Mesendoderm (in vitro differentiated cells): ENCODE results near the gene GCKR.
"Not testable (repeated sequence)": the region's sequence is repeated elsewhere in the genome, so short reads cannot be mapped to it uniquely, and the experiment has no call there.

ENCODE experiments used
- DNase-seq: peaks from one replicate; pipeline ENCODE4 v3.0.0; 2013
- H2AK5ac ChIP-seq: 2 replicates; pipeline ENCODE4 v1.6.1; 2013; ENCODE audit warnings: low read length, inconsistent platforms
- H2BK120ac ChIP-seq: 2 replicates; pipeline ENCODE4 v1.6.1; 2013; ENCODE audit warnings: low read depth, mild to moderate bottlenecking, low read length, moderate library complexity, mixed read lengths
- H2BK15ac ChIP-seq: replicated peaks from 2 replicates; pipeline ENCODE4 v1.6.1; 2013; ENCODE audit warnings: low read depth, mild to moderate bottlenecking, moderate library complexity
- H2BK5ac ChIP-seq: 2 replicates; pipeline ENCODE4 v1.6.1; 2013; ENCODE audit warnings: low read length, inconsistent platforms
- H3K18ac ChIP-seq: 2 replicates; pipeline ENCODE4 v1.6.1; 2013; ENCODE audit warnings: mild to moderate bottlenecking, low read length, mixed read lengths
- H3K23ac ChIP-seq: one replicate; pipeline ENCODE4 v1.6.1; 2013; ENCODE audit warnings: low read length
- H3K27ac ChIP-seq: 2 replicates; pipeline ENCODE4 v1.5.1; 2013; ENCODE audit warnings: low read depth, mild to moderate bottlenecking, inconsistent platforms, low read length, moderate library complexity
- H3K27me3 ChIP-seq: 2 replicates; pipeline ENCODE4 v1.6.1; 2013; ENCODE audit warnings: low read length, control low read depth, mild to moderate bottlenecking, inconsistent platforms; ENCODE audit not compliant: insufficient read depth, poor library complexity
- H3K36me3 ChIP-seq: 2 replicates; pipeline ENCODE4 v1.6.1; 2013; ENCODE audit warnings: low read length, inconsistent platforms; ENCODE audit not compliant: control insufficient read depth, insufficient read depth
- H3K4ac ChIP-seq: one replicate; pipeline ENCODE4 v1.6.1; 2013; ENCODE audit warnings: low read depth, mild to moderate bottlenecking, low read length, moderate library complexity
- H3K4me1 ChIP-seq: 2 replicates; pipeline ENCODE4 v1.6.1; 2013; ENCODE audit warnings: low read depth, low read length, inconsistent platforms; ENCODE audit not compliant: control insufficient read depth
- H3K4me2 ChIP-seq: 2 replicates; pipeline ENCODE4 v1.6.1; 2013; ENCODE audit warnings: low read length
- H3K4me3 ChIP-seq: 2 replicates; pipeline ENCODE4 v1.5.1; 2013; ENCODE audit warnings: mild to moderate bottlenecking, low read length
- H3K56ac ChIP-seq: one replicate; pipeline ENCODE4 v1.6.1; 2013; ENCODE audit warnings: low read length
- H3K79me1 ChIP-seq: 2 replicates; pipeline ENCODE4 v1.6.1; 2013; ENCODE audit warnings: low read length, inconsistent platforms
- H3K79me2 ChIP-seq: 2 replicates; pipeline ENCODE4 v1.6.1; 2013; ENCODE audit warnings: mild to moderate bottlenecking, low read length; ENCODE audit not compliant: control insufficient read depth, insufficient read depth
- H3K9ac ChIP-seq: 2 replicates; pipeline ENCODE4 v1.6.1; 2013; ENCODE audit warnings: low read length, inconsistent platforms
- H4K5ac ChIP-seq: one replicate; pipeline ENCODE4 v1.6.1; 2013; ENCODE audit warnings: low read length
- H4K8ac ChIP-seq: one replicate; pipeline ENCODE4 v1.6.1; 2013; ENCODE audit warnings: low read depth, mild to moderate bottlenecking, control low read depth, low read length, moderate library complexity
- WGBS: extraction: QIAGEN DNeasy Blood & Tissue Kit; methylation state at CpG from one replicate; pipeline ENCODE4 v1.1.7; 2013; ENCODE audit warnings: low lambda C conversion rate, missing lambda C conversion rate; ENCODE audit not compliant: insufficient coverage; ENCODE audit errors: extremely low coverage; 5-methylcytosine and 5-hydroxymethylcytosine counted together

GCKR gene

DNA sequence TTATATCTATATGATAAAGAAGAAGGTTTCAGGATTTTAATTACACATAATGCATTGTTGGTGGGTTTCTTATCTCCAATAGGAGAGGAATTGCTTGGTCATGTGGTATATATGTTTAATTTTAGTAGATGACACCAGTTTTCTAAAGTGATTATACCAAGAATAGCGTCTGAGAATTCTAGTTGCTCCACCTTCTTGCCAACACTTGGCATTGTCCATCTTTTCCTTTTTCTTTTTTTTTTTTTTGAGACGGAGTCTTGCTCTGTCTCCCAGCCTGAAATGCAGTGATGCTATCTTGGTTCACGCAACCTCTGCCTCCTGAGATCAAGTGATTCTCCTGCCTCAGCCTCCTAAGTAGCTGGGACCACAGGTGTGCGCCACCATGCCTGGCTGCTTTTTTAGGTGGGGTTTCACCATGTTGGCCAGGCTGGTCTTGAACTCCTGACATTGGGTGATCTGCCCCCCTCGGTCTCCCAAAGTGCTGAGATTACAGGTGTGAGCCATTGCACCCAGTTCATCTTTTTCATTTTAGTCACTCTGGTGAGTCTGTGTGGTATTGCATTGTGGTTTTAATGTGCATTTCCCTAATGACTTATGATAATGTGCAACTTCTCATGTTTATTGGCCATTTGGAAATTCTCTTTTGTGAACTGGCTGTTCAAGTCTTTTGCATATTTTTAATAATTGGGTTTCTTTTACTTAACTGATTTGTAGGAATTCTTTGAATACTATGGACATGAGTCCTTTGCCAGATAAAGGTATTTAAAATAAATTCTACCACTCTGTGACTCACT is 48.9 kb downstream of the GCKR start:
- Histone ChIP-seq H3K56ac (no peak overlapping the region), H3K4me1 (no peaks in the 10 kb centered on the region), H3K36me3 (no peaks in the 10 kb centered on the region), H4K8ac (no peak overlapping the region), H3K79me2 (no peaks in the 10 kb centered on the region), H4K5ac (no peak overlapping the region), H2BK15ac (no peak overlapping the region), H2BK5ac (no peak overlapping the region), H2BK120ac (no peak overlapping the region), H3K23ac (no peak overlapping the region), H2AK5ac (no peak overlapping the region), H3K4me3 (no peak overlapping the region), H3K18ac (no peak overlapping the region), H3K4me2 (no peak overlapping the region), H3K79me1 (no peaks in the 10 kb centered on the region), H3K27me3 (no peaks in the 10 kb centered on the region), H3K4ac (no peak overlapping the region), H3K9ac (no peak overlapping the region), H3K27ac (no peak overlapping the region)
- no peak for DNase-seq
- no CpG with 5 or more reads among the region's 5 CpGs for WGBS

DNA sequence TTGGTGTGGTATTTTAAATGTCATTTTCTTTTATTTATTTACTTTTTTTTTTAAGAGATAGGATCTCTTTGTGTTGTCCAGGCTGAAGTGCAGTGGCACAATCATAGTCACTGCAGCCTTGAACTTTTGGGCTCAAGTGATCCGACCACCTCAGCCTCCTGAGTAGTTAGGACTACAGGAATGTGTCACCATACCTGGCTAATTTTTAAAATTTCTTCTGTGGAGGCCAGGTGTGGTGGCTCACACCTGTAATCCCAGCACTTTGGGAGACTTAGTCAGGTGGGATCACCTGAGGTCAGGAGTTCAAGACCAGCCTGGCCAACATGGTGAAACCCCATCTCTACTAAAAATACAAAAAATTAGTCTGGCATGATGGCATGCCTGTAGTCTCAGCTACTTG is 52.7 kb downstream of the GCKR start:
- no peak overlapping the region for H3K4me2 ChIP-seq
- no peak overlapping the region for H2BK5ac ChIP-seq
- DNase-seq = no peak

DNA sequence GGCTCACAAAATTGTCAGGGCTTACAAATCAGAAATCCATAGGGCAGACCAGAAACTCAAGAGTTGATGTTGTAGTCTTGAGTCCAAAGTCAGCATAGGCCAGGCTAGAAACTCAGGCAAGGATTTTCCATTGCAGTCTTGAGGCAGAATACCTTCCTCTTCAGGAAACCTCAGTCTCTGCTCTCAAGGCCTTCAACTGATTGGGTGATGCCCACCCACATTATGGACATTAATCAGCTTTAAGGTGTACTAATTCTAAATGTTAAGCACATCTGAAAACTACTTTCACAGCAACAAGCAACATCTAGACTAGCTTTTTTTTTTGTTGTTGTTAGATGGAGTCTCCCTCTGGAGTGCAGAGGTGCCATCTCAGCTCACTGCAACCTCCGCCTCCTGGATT is 54.9 kb downstream of the GCKR start:
- Histone ChIP-seq H3K79me2 (no peaks in the 10 kb centered on the region), H3K36me3 (no peaks in the 10 kb centered on the region), H4K8ac (no peak overlapping the region), H3K27ac (no peak overlapping the region), H3K4ac (no peak overlapping the region), H2BK15ac (no peak overlapping the region), H3K18ac (no peak overlapping the region), H2AK5ac (no peak overlapping the region), H3K23ac (no peak overlapping the region), H3K27me3 (no peaks in the 10 kb centered on the region), H3K4me3 (no peak overlapping the region), H3K4me1 (no peaks in the 10 kb centered on the region), H3K4me2 (no peak overlapping the region), H3K9ac (no peak overlapping the region), H4K5ac (no peak overlapping the region), H2BK120ac (no peak overlapping the region), H3K79me1 (no peaks in the 10 kb centered on the region), H3K56ac (no peak overlapping the region), H2BK5ac (no peak overlapping the region)
- WGBS = no CpG with 5 or more reads among the region's 1 CpG
- DNase-seq = no peak

More for the DNA sequence above, 52.7 kb downstream of the GCKR start:
- Histone ChIP-seq H4K8ac (no peak overlapping the region), H2BK15ac (no peak overlapping the region), H2BK120ac (no peak overlapping the region), H2AK5ac (no peak overlapping the region), H3K4me3 (no peak overlapping the region), H3K56ac (no peak overlapping the region), H3K79me2 (no peaks in the 10 kb centered on the region), H3K4me1 (no peaks in the 10 kb centered on the region), H3K36me3 (no peaks in the 10 kb centered on the region), H3K9ac (no peak overlapping the region), H3K27ac (no peak overlapping the region), H3K79me1 (no peaks in the 10 kb centered on the region), H3K18ac (no peak overlapping the region), H3K4ac (no peak overlapping the region), H3K27me3 (no peaks in the 10 kb centered on the region), H4K5ac (no peak overlapping the region), H3K23ac (no peak overlapping the region)
- no CpG with 5 or more reads among the region's 1 CpG for WGBS

DNA sequence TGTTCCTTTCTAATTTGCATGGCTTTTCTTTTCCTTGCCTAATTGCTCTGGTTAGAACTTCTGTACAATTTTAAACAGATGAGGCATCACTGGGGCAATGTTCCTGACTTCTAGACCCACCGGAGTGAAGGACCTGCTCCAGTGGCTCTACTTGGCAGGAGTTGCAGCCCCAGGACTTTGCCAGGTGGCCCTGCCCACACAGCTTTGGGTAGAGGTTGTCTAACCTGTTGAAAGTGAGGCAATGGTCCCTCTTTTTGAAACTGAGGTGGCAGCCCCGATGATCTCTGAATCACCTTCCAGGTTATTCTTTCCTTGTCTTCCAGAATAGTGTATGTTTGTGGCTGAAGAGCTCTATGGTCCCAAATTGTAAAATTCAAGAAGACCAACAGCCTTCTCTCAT is 56.3 kb downstream of the GCKR start:
- no peak overlapping the region for H3K4ac ChIP-seq
- no peak overlapping the region for H4K5ac ChIP-seq
- H3K4me3 ChIP-seq = no peak overlapping the region
- H2BK5ac ChIP-seq = no peak overlapping the region
- no peak overlapping the region for H2BK15ac ChIP-seq
- no peak overlapping the region for H3K18ac ChIP-seq
- H3K79me2 ChIP-seq = no peaks in the 10 kb centered on the region
- H3K4me2 ChIP-seq = no peak overlapping the region
- no peaks in the 10 kb centered on the region for H3K36me3 ChIP-seq
- H3K27me3 ChIP-seq = no peaks in the 10 kb centered on the region
- no peak overlapping the region for H3K23ac ChIP-seq
- DNase-seq = no peak
- no CpG with 5 or more reads among the region's 2 CpGs for WGBS
- no peaks in the 10 kb centered on the region for H3K79me1 ChIP-seq
- no peak overlapping the region for H3K9ac ChIP-seq
- H3K27ac ChIP-seq = no peak overlapping the region
- H3K4me1 ChIP-seq = no peaks in the 10 kb centered on the region
- no peak overlapping the region for H4K8ac ChIP-seq
- H3K56ac ChIP-seq = no peak overlapping the region
- H2AK5ac ChIP-seq = no peak overlapping the region
- no peak overlapping the region for H2BK120ac ChIP-seq

DNA sequence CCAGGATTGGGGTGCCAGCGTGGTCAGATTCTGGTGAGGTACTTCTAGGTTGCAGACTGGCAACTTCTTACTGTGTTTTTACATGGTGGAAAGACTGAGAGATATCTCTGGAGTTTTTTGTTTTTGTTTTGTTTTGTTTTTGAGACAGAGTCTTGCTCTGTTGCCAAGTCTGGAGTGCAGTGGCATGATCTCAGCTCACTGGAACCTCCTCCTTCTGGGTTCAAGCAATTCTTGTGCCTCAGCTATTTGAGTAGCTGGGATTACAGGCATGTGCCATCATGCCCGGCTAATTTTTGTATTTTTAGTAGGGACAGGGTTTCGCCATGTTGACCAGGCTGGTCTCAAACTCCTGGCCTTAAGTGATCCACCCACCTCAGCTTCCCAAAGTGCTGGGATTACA is 57.8 kb downstream of the GCKR start:
- not testable (repeated sequence) for H3K4me2 ChIP-seq, H3K27me3 ChIP-seq, H3K18ac ChIP-seq, H2BK120ac ChIP-seq, H3K56ac ChIP-seq, H3K27ac ChIP-seq, H3K9ac ChIP-seq, H2BK15ac ChIP-seq, H3K79me2 ChIP-seq, H3K4me1 ChIP-seq, H3K4ac ChIP-seq, DNase-seq, H2BK5ac ChIP-seq, H4K5ac ChIP-seq, H4K8ac ChIP-seq, H3K23ac ChIP-seq, H3K36me3 ChIP-seq, H3K4me3 ChIP-seq, H3K79me1 ChIP-seq, H2AK5ac ChIP-seq
- no CpG with 5 or more reads among the region's 3 CpGs for WGBS

DNA sequence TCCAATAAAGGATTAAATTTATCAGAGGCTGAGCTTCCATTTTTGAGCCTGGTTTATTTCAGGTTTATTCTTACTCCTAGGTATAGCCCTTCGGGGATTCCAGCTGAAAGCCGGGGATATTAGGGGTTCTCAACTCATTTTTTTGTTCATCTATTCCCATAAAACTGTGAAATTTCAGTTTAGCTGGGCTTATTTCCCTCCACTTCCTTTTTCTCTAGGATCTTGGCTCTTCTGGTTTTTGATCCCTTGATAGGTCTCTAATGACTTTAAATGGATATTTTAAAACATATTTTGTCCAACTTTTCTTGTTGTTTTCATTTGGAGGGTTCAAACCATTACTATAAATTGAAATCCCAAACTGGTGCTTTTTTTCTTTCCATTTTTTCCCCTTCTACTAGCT is 62.6 kb downstream of the GCKR start:
- Histone ChIP-seq H4K8ac (no peak overlapping the region), H3K36me3 (no peaks in the 10 kb centered on the region), H3K79me1 (no peaks in the 10 kb centered on the region), H3K4me2 (no peak overlapping the region), H3K18ac (no peak overlapping the region), H3K4me3 (no peak overlapping the region), H2BK120ac (no peak overlapping the region), H3K27ac (no peak overlapping the region), H2BK15ac (no peak overlapping the region), H3K4ac (no peak overlapping the region), H2AK5ac (no peak overlapping the region), H3K79me2 (no peaks in the 10 kb centered on the region), H3K4me1 (no peaks in the 10 kb centered on the region), H3K9ac (no peak overlapping the region), H3K27me3 (no peaks in the 10 kb centered on the region), H2BK5ac (no peak overlapping the region), H4K5ac (no peak overlapping the region), H3K23ac (no peak overlapping the region), H3K56ac (no peak overlapping the region)
- DNase-seq = no peak
- WGBS = no CpG with 5 or more reads among the region's 2 CpGs
